ENCODE data around the gene CYB561. TPM values are rescaled to one million over a fixed set of nuclear protein-coding genes. Genes with fewer than 3 reads are reported as not detected.

The CYB561 gene
- total RNA-seq, 1 donor from 2014 or later, result 17.2 TPM

GRCh38 chr17:63390090-63390489, 56.0 kb downstream of the CYB561 start:
- Mint-ChIP-seq H3K36me3 (ENCODE audit: unreplicated experiment) (no peaks in the 10 kb centered on the region), H3K9me3 (ENCODE audit: unreplicated experiment) (no peaks in the 10 kb centered on the region), H3K4me3 (ENCODE audit: unreplicated experiment) (no peak overlapping the region), H3K27me3 (ENCODE audit: unreplicated experiment) (peaks cover 2% of the 10 kb centered on the region), H3K27ac (ENCODE audit: unreplicated experiment) (no peak overlapping the region), H3K4me1 (ENCODE audit: low read depth, unreplicated experiment) (no peaks in the 10 kb centered on the region)
- no peak for DNase-seq
- TF ChIP-seq, protein P1, sequence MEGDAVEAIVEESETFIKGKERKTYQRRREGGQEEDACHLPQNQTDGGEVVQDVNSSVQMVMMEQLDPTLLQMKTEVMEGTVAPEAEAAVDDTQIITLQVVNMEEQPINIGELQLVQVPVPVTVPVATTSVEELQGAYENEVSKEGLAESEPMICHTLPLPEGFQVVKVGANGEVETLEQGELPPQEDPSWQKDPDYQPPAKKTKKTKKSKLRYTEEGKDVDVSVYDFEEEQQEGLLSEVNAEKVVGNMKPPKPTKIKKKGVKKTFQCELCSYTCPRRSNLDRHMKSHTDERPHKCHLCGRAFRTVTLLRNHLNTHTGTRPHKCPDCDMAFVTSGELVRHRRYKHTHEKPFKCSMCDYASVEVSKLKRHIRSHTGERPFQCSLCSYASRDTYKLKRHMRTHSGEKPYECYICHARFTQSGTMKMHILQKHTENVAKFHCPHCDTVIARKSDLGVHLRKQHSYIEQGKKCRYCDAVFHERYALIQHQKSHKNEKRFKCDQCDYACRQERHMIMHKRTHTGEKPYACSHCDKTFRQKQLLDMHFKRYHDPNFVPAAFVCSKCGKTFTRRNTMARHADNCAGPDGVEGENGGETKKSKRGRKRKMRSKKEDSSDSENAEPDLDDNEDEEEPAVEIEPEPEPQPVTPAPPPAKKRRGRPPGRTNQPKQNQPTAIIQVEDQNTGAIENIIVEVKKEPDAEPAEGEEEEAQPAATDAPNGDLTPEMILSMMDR (IDR thresholded peaks at IDR 0.05; ENCODE audit: partially characterized antibody, unreplicated experiment), result no peak

DNA sequence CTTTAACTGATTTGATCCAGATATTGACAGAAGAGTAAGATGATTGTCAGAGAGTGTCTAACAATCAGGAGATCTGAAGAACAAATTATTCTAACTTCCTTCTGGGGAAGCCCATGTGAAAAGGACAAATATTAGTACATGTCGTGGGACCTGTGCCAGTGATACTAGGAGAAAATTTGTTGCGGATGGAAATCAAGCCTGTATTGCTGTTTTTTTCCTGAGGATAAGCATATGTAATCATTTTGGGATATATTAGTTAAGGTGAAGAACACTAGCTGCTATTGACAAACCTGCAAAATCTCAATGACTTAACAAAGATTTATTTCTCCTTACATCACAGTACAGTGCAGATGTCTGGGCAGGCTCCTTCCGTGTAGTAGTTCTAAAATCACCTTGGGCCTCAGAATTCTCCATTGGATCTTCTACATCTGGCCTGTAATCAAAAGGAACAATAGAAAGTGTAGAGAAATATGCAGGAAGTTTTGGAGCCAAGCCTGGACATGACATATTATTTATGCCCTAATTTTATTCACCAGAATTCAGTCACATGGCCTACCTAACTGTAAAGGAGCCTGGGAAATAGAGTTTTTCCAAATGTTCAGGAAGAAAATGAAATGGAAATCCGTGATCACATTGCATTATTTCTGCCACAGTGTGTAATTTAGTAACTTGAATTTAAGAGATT, 58.3 kb downstream of the CYB561 start:
- Mint-ChIP-seq H3K27ac (ENCODE audit: unreplicated experiment) (no peak overlapping the region), H3K27me3 (ENCODE audit: unreplicated experiment) (peaks cover 2% of the 10 kb centered on the region), H3K4me3 (ENCODE audit: unreplicated experiment) (no peak overlapping the region), H3K9me3 (ENCODE audit: unreplicated experiment) (no peaks in the 10 kb centered on the region), H3K4me1 (ENCODE audit: low read depth, unreplicated experiment) (no peaks in the 10 kb centered on the region), H3K36me3 (ENCODE audit: unreplicated experiment) (no peaks in the 10 kb centered on the region)
- no peak for DNase-seq
- TF ChIP-seq, protein P1 (IDR thresholded peaks at IDR 0.05; ENCODE audit: partially characterized antibody, unreplicated experiment), result no peak

DNA sequence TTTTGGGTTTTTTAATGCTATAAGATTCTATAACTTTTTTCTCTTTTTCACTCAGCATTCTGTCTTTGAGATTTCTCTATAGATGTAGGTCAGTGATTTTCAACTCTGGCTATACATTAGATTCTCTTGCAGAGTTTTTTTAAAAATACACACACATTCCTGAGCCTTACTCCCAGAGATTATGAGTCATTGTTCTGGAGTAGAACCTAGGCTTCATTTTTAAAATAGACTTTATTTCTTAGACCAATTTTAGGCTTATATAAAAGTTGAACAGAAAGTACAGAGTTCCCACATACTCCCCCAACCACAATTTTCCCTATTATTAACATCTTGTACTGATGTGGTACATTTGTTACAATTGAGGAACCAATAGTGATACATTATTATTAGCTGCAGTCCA, 63.3 kb downstream of the CYB561 start:
- H3K27ac Mint-ChIP-seq (ENCODE audit: unreplicated experiment), result no peak overlapping the region
- DNase-seq, result no peak

More for the DNA sequence above, 63.3 kb downstream of the CYB561 start:
- Mint-ChIP-seq H3K4me1 (ENCODE audit: low read depth, unreplicated experiment) (no peaks in the 10 kb centered on the region), H3K36me3 (ENCODE audit: unreplicated experiment) (no peaks in the 10 kb centered on the region), H3K4me3 (ENCODE audit: unreplicated experiment) (no peak overlapping the region), H3K27me3 (ENCODE audit: unreplicated experiment) (no peaks in the 10 kb centered on the region), H3K9me3 (ENCODE audit: unreplicated experiment) (no peaks in the 10 kb centered on the region)
- TF ChIP-seq, protein P1 (IDR thresholded peaks at IDR 0.05; ENCODE audit: partially characterized antibody, unreplicated experiment), result no peak

Other genes with a start within 250 kb of the CYB561 start
- gene ACE, start 30.8 kb upstream of the CYB561 start, total RNA-seq (ENCODE audit: unreplicated experiment), result 3.7 TPM
- 4.1 TPM for gene KCNH6, start 77.1 kb upstream of the CYB561 start, total RNA-seq (ENCODE audit: unreplicated experiment)
- 137 TPM for gene DCAF7, start 104.2 kb upstream of the CYB561 start, total RNA-seq (ENCODE audit: unreplicated experiment)
- 23.2 TPM for gene TACO1, start 154.6 kb upstream of the CYB561 start, total RNA-seq (ENCODE audit: unreplicated experiment)
- 54.6 TPM for gene MAP3K3, start 176.1 kb upstream of the CYB561 start, total RNA-seq (ENCODE audit: unreplicated experiment)

All from glutamatergic neuron (in vitro differentiated cells).